HG03378 (cell line): ENCODE data around the gene AGBL4.

Source experiments
- ATAC-seq: cut with Tn5 transposase; IDR thresholded peaks from one replicate; pipeline ENCODE4 v1.9.1; 2021; ENCODE audit warnings: mild to moderate bottlenecking, moderate library complexity; ENCODE audit not compliant: unreplicated experiment

Gene AGBL4

DNA sequence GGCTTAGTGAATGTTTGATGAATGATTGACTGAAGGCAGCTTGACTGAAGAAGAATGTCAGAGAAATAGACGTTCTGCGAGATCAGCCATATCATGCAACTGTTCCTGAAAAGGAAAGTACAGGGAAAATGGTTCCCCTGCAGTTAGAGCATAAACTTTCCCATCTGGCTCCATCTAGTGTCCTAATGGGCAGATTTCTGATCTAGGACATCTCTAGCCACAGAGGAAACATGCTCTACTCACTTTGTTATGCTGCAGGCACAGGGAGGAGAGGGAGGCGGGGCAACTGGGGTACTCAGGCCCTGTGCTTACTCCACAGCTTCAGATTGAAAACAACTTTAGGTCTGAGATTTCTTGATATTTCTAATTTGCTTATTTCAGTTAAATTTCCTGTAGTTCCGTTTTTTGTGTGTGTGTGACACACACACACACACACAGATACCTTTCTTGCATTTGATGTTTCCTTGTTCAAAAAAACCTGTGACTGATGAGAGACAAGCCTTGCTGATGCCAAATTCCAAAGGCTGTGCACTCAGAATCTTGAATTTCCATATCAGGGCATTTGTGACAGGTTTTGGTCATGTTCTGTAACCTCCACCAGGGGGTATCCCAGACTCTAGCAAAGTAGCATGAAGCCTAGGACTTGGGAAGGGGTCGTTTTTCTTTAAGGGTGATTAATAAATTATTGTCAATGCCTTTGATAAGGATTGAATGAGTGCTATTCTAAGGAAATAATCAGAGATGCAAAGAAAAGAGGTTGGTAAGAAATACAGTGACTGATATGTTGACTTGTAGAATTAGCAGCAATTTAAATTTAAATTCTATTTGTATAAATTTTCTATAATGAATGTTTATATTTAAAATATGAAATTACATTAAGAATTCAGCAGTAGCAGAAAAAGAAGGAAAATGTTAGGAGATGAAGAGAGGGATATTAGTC lies 1107.4 kb downstream of the AGBL4 start:
- no peak for ATAC-seq

DNA sequence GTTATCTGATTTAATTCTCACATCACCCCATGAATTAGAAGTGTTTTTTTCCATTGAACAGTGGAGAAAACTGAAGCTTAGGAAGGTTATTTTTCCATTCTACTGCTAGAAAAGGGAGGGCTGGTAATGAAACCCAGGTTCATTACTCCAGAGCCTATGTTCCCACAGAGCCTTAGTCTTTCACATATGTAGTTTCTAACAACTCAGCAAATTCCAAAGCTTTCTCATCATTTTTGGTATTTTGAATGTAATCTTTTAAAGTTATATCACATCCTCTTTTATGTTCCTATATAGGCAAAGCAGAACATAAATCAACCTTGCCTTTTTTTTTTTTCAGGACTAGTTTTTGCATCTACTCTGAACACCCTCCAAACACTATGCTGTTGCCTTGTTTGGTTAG lies 1115.1 kb downstream of the AGBL4 start:
- no peak for ATAC-seq

DNA sequence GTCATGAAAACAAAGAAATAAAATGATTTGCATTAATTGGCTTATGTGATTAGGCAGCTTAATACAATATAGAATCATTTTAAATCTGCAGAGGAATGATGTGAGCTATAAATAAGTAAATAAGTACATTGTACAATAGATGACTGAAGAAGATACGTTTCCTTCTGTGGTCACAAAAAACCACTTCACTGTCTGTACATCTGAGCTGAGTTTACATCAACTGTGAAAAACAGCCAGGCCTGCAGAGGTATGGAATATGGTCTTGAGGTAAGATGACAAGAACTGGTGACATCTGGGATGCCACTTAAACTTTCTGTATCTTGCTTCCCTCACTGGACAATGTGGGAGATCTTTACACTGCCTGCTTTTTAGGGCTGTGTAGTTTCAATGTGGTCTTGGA lies 1117.0 kb downstream of the AGBL4 start:
- no peak for ATAC-seq

DNA sequence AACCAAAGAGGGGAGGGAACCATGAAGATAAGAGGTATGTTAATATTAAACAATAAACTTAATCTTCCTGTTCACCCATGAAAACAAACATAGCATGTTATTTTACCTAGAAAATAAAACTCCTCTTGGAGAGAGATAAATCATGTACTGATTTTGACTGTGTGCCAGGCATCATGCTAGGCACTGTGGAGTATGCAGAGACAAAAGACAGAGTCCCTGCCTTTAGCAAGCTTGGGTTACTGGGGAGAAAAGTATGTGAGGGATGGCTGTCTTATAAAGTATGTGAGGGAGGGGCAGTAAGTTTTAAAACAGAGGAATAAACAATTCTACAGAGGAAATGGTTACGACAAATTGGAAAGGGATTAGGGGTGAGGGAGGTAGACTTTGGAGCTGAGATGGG lies 1117.6 kb downstream of the AGBL4 start:
- no peak for ATAC-seq

DNA sequence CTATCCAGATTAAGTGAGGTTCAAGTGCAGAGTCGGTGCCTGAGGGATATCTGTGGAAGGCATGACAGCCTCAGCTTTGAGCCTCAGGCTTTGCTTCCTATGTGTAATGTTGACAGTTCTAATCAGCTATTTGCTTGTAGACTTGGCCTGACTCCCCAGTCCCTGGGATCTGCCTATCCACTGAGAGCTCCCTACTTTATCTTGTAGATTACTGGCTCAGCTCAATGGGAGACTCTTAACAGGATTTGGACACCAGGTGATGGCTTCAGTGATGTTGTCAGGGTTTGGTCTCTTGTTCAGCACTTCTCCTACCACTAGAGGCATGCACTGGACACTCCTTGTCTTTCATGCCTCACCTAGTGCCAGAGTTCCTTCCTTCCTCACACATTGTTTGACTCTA lies 1120.5 kb downstream of the AGBL4 start:
- no peak for ATAC-seq

DNA sequence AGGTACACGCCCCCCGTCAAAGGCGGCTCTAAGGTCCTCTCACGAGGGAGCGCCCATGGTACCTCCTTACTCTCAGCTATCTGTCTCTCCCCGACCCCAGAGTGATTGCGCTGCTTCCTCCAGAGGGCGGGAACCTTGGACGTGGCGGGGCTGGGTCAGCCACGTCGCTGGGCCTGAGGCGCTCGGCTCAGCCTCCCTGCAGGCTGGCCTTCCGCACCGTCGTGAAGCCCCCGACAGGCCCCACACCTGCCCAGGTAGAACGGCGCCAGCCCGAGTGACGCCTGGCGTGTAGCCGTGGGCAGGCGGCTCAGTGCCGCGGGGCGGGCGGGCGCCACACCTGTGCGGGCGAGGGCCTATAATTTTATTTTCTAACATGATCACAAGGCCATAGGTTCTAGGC lies 1124.9 kb downstream of the AGBL4 start:
- ATAC-seq = no peak

DNA sequence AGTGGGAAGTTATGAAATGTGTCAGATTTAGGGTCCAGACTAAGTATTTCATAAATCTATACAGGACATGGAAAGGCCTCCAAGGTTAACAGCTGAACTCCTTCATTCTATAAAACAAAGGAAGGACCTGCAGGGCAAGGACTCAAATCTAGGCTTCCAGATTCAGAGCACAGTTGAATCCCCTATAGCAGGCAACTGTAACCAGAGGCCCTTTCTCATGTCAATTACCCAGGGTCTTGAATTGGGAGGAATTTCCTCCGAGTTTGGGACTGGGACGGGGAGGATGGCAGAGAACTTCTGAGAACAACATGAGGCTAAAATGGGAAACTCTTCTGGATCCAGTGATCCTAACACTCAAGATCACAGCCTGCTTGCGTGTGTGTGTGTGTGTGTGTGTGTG lies 1134.1 kb downstream of the AGBL4 start:
- ATAC-seq = no peak

DNA sequence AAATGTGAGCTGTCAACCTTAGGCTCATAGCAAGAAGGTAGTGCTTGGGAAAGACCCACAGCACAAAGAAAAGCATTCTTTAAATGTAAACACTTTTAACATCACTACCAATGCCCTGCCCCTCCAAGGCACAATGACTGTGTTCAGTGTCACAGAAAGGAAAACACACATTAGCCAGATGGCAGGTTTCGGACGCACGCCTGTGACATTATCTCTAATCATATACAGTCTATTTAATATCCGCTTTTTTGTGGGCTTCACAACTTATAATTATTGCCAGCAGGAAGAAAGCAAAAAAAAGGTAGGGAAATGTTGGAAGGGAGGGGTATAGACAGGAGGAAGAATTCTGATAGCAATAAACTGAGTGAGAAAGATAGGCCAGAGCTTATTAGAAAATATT lies 1134.7 kb downstream of the AGBL4 start:
- no peak for ATAC-seq

DNA sequence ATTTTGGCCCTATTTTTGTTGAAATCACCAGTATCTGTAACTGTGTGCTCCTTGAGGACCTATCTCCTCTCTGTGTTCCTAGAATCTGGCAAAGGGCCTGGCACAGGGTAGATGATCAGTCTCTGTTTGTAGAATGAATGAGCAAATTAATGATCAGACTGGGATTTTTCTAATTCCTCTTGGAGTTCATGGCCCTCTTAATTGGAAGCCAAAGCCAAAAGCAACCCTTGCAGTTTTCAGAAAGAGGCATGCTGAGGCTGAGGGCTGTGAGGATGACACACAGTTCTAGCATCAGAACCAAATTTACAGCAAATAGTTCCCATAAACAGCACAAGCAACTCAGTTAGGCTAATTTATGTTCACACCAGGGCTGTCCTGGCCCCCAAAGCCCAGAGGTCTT lies 1136.0 kb downstream of the AGBL4 start:
- ATAC-seq = no peak

DNA sequence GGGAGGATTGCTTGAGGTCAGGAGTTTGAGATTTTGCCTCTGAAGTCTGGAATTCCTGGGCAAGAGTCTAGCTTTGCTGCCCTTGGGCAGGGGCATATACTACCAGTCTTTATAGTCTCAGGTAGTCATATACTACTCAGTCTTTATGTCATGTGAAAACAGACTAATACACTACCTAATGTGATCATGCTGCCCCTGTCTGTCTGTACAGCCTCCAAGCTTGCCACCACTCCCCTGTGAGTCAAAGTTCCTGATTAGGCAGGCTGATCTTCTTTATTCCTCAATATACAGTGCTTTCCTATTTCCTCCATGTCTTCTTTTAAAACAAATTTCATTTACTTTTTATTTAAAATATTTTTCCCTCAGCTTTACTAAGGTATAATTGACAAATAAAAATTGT lies 1141.7 kb downstream of the AGBL4 start:
- no peak for ATAC-seq

DNA sequence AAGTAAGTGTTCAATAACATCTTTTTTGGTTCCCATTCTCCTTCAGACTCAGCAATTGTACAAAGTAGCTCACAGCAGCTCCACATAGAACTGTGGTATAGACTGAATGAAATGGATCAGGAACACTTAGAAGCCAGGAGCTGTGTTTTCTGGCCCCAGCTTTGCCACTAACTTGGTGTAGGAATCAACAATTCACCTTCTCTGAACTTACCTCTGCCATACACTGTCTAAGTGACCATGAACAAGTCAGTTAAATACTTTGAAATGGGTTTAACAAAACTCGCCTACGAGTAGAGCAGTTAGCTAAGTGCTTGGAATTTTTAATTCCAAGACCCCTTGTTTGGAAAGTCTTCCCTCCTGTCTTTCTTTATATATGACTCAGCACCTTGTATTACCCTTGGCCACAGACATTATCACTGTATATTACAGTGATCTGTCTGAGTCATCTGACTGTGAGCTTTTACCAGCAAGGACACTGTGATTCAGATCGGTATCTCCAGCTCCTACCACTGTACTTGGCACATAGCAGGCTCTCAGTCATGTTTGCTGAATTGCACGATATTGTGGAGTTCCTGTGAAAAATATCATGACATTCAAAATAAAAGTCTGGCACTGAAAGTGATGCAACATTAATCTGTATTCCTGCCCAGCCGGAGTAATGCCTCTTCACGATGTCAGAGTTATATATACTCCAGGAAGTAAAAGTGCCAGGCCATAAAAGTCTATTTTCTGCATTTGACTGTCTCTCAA lies 1145.4 kb downstream of the AGBL4 start:
- ATAC-seq = no peak

DNA sequence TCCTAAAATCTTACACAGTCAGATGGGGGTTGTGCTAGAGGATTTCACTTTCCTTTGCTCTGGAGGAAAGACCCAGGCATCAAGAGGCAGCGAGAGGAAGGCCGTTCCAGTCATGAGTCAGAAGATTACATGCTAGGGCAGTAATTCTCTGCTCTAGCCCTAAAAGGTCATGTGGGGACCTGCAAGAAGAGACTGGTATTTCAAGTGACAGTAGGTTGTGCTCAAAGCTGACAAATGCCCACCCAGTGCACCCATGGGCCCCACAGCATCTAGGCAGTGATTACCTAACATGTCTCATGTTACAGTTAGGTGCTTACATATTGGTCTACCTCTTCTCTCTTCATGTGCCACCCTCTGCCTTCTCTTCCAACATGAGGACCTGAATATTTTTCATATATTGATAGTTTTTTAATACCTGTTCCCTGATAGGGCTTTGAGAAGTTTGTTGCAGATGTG lies 1147.4 kb downstream of the AGBL4 start:
- ATAC-seq = no peak

DNA sequence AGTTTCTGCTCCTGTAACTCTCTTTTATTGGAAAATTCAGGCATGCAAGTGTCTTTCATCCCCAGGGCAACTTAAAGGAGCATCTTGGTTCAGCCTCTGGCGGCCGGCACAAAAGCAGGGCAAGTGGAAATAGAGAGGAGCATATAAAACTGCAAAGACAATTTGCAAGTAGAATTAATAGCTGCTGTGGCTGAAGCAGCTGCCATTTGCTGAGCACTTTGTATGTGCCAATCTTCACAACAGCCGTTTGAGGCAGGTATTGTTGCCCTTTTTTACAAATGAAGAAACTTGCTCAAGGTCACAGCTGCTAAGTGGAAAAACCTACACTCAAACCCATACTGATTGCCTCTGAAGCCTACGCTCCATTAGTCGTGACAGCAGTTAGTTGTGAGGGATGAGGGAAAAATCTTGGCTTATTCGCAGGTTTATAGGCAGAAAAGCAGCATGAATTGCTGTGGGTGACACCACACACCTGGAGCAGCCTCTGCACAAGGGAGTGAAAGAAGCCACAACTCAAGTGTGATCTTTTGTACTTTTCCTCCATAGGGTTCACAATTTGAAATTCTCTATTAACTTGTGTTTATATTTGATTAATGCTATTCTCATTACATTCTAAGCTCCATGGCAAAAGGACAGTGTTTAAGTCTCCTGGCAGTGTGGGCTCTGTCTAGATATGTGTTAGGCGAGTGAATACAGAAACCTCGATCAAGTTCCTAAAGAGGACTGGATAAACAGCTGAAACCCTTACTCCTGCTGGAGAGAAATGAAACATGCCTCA lies 1148.0 kb downstream of the AGBL4 start:
- no peak for ATAC-seq

DNA sequence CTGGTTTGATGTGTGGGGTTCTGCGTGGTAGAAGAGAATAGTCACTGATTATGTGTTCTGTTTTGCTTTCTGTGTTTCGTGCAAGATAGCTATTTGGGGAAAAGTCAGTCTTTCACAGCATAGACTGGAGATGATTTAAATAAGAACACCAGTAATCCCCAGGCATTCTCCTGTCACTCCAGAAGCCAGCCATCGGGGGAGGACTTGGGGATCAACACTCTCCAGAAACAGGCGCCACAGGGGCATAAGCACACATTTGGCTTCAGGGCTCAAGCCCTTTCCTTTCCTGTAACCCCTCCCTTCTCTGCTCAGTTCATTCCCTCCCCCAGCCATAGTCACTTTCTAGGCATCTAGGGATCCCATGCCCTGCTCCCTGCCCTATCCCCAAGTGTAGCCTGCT lies 1149.8 kb downstream of the AGBL4 start:
- ATAC-seq = no peak

DNA sequence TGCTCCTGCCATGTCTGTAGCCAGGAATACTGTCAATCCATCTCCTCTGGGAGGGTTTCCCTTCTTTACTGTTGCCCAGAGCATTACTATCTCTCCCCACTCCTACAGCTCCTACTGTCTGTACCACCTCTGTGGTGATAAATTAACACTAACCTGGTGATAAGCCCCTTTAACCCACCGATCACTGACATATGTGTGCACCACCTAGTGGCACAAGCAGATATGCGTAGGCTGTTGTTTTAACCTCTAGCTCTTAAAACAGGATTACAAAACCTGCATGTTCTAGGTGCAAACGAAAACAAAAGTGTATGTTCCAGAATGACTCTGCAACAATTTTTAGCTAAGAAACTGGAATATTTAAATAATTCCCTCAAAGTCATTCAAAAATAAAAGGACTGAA lies 1153.2 kb downstream of the AGBL4 start:
- ATAC-seq = peak; percentile 58

DNA sequence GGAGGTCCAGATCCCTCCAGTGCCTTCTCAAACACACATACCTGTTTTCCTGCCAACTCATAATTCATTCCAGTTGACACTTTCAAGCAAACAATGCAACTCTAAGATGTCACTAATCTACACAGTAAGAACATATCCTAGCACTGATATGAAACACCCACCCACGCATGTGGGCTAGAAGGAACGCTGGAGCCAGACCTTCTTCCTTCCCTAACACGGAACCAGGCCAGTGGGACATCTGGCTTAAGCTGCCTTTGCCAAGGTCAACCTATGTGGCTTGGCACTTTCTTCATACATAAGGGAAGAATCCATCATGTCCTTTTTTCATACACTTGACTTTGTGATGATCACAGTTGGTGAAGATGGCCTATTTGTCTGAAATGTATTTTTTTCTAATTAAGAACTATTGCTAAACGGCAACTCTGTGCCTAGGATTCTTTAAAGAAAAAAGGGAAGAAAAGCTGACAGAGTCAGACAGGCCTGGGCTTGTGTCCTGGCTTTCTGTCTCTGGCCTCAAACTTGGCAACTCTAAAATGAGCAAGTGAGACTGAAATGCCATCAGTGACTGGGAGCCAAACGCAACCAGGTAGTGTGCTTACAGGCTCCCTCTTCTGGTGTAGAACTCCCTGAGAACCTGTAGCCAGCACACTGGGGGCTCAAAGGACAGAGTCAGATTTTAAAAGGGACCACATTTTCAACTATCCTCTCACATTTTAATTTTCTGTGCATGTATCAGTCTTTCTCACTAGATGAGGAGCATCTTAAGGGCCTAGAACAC lies 1154.4 kb downstream of the AGBL4 start:
- no peak for ATAC-seq

DNA sequence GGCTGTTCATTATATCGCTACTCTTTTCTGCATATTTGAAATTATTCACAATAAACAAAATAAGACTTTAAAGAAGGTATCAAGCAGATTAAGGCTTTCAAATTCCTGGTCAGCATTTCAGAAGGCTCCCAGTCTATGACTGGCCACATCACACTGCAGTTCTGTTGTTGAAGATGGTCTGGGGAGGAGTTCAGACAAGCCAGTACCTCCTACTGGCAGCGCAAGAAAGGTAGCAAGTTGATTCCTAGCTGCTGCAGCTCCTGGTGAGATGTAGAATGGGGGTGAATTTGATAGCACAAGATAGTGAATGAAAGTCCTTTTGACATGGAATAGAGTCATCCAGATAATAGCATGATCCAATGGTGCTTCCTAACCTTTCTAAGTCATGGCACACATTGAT lies 1158.8 kb downstream of the AGBL4 start:
- no peak for ATAC-seq

DNA sequence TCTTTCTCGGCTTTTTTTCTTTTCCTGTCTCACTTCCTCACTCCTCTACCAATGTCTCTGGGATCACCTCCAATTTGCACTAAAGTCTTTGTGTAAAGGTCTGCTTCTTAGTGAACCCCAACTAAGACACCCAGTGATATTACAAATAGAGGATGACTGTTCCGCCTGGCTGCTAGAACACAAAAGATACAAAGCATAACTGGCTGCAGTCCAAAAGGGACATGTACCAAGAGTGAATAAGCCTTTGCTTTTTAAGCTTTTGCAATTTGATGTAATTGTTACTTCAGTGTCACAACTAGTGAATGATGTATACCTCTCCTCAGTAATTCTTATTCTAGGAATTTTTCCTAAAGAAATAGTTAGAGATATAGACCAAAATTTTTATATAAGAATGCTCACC lies 1164.3 kb downstream of the AGBL4 start:
- ATAC-seq = no peak

DNA sequence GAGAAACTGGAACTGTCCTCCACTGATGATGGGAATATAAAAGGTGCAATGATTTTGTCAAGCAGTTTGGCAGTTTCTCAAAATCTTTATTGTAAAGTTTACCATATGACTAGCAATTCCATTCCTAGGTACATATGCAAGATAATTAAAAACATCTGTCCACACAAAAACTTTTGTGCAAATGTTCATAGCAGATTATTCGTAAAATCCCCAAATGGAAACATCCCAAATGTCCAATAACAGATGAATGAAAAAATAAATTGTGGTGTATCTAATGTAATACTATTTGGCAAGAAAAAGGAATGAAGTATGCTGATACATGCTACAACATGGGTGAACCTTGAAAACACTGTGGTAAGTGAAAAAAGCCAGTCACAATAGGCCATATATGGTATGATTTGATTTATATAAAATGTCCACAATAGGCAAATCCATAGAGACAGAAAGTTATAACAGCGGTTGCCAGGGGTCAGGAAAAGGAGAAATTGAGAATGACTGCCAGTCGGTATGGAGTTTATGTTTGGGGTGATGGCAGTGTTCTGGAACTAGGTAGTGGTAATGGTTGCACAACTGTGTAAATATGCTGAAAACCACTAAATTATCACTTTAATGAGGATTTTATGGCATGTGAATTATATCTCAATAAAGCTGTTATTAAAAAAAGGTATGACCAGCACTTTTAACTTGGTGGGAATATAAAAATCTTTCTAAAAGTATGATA lies 1165.4 kb downstream of the AGBL4 start:
- ATAC-seq = no peak

DNA sequence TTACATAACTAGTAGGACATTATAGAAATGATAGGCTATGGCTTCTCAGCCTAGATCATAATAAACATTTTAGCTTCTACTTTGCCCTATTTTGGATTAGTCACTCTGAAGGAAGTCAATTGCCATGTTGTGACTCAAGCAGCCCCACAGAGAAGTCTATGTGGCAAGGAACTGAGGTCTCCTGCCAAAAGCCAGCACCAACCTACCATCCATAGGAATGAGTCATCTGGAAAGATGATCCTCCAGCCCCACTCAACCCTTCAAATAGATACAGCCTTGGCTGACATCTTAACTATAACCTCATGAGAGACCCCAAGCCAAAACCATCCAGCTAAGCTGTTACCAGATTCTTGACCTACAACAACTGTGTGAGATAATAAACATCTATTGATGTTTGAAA lies 1170.7 kb downstream of the AGBL4 start:
- ATAC-seq = no peak
